ENCODE measurements around the gene IL10RA.

IL10RA gene

DNA sequence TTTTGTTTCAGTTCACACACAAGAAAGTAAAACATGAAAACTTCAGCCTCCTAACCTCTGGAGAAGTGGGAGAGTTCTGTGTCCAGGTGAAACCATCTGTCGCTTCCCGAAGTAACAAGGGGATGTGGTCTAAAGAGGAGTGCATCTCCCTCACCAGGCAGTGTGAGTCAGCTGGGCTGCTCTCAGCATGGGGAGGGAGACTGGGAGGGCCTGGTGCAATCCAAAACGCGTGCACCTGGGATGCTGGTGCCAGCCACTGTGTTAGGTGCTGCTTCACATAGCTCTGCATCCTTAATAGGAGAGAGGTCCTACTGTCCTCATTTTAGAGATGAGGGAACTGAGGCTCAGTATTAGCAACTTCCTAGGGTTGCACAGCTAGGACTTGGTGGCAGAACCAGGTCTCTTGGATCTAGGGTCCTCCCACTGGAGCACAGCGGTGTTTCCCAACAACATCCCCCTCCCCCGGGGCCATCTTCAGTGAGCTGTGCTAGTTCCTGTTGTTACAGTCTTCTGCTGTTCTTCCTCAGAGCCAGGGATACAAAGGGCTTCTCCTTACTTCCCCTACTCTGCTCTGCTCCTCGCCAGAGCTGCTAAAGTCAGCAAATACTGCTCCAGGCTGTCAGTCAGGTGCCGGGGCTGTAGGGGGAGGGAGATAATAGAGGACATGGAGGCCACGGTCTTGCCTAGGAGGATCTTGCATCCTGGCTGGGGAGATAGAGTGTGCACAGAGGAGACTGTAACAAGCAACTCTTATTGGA, 8.0 kb downstream of the IL10RA start:
- no peak overlapping the region for H3K4me3 ChIP-seq (ENCODE audit: low read depth, low read length)
- no peak for TF ChIP-seq CTCF (IDR thresholded peaks at IDR 0.05; ENCODE audit: low read depth, low read length, missing control alignments)
- no peak for DNase-seq (ENCODE audit: low read depth)

DNA sequence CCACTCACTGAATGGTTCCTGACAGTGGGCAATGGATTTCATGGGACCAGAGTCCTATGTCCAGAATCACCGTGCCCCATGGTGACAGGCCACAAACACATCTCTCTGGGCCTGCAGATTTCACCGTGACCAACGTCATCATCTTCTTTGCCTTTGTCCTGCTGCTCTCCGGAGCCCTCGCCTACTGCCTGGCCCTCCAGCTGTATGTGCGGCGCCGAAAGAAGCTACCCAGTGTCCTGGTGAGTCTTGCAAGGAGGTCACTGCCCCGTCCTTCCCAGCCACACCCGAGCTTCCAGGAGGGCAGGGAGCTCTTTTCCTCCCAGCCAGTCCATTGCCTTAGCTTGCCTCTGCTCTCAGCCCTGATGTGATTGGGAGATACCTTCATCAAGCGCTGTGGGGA, 9.3 kb downstream of the IL10RA start:
- H3K4me3 ChIP-seq (ENCODE audit: low read depth, low read length) = no peak overlapping the region
- TF ChIP-seq CTCF (IDR thresholded peaks at IDR 0.05; ENCODE audit: low read depth, low read length, missing control alignments) = no peak
- no peak for DNase-seq (ENCODE audit: low read depth)

- H3K4me3 ChIP-seq (ENCODE audit: low read depth, low read length) = no peak overlapping the region
- TF ChIP-seq CTCF (IDR thresholded peaks at IDR 0.05; ENCODE audit: low read depth, low read length, missing control alignments) = no peak
- no peak for DNase-seq (ENCODE audit: low read depth)
Observed at GRCh38 chr11:117996058-117996457, 9.9 kb downstream of the IL10RA start.

GRCh38 chr11:117997406-117997805, 11.2 kb downstream of the IL10RA start:
- no peak overlapping the region for H3K4me3 ChIP-seq (ENCODE audit: low read depth, low read length)
- no peak for TF ChIP-seq CTCF (IDR thresholded peaks at IDR 0.05; ENCODE audit: low read depth, low read length, missing control alignments)

DNA sequence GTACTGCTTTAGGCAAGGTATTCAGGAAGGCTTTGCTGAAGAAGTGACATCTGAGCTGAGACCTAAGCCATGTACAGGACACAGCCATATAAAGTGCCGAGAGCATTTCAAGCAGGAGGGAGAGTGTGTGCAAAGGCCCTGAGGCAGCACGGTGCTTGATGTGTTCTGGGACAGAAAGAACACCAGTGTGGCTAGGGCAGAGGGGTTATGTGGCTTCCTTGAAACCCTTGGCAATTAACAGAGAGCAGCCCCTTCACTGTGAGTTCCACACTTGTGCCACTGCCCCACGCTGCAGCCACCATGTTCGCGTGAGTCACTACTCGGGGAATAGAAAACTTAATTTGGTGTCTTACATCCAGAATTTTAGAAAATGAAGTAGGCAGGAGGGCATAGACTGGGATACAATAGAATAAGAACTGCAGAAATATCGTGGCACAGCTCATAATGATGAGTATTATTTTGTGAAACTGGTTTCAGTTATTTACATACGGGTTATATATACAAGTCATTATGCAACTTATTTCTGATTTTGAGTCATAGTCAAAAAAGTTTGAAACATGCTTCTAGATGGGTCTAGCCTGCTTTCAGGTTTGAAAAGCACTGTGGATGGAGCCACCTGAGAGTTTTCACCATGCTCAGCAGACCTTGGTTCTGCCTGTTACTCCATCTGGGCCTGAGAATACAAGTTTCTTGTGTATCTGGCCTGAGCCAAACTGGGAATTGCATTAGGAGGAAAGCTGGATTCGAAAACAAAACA, 11.8 kb downstream of the IL10RA start:
- no peak for TF ChIP-seq CTCF (IDR thresholded peaks at IDR 0.05; ENCODE audit: low read depth, low read length, missing control alignments)
- no peak for DNase-seq (ENCODE audit: low read depth)
- H3K4me3 ChIP-seq (ENCODE audit: low read depth, low read length) = no peak overlapping the region

More at GRCh38 chr11:117997406-117997805, 11.2 kb downstream of the IL10RA start:
- DNase-seq (ENCODE audit: low read depth) = no peak

- TF ChIP-seq CTCF (IDR thresholded peaks at IDR 0.05; ENCODE audit: low read depth, low read length, missing control alignments) = no peak
- no peak for DNase-seq (ENCODE audit: low read depth)
Observed at GRCh38 chr11:117998664-117999353, 12.6 kb downstream of the IL10RA start.

More at GRCh38 chr11:117998664-117999353, 12.6 kb downstream of the IL10RA start:
- no peak overlapping the region for H3K4me3 ChIP-seq (ENCODE audit: low read depth, low read length)

All from GM12864 (cell line).